Loucy (cell line): Measurements from ENCODE around the gene TEPSIN.

Experiments used
- H2AFZ ChIP-seq: fragments of 200-600 bp; sonication (generic); 2 replicates; pipeline ENCODE4 v1.6.0; 2016; ENCODE audit warnings: antibody characterized with exemption, mild to moderate bottlenecking, low read length, moderate library complexity
- H3F3A ChIP-seq: fragments of 200-600 bp; 2 replicates; pipeline ENCODE4 v1.6.0; 2016; ENCODE audit warnings: antibody characterized with exemption, low read depth, mild to moderate bottlenecking
- H3K27me3 ChIP-seq: fragments of 200-600 bp; sonication (generic); 2 replicates; pipeline ENCODE4 v1.6.1; 2014; ENCODE audit warnings: low read length, mild to moderate bottlenecking; ENCODE audit not compliant: insufficient read depth, poor library complexity, severe bottlenecking
- H3K36me3 ChIP-seq: fragments of 200-600 bp; sonication (generic); 2 replicates; pipeline ENCODE4 v1.6.1; 2016; ENCODE audit warnings: low read length; ENCODE audit not compliant: insufficient read depth
- H3K4me1 ChIP-seq: fragments of 200-600 bp; sonication (generic); 2 replicates; pipeline ENCODE4 v1.5.1; 2014; ENCODE audit warnings: low read length, mild to moderate bottlenecking; ENCODE audit not compliant: insufficient read depth, poor library complexity, severe bottlenecking
- H3K4me2 ChIP-seq: fragments of 200-600 bp; sonication (generic); 2 replicates; pipeline ENCODE4 v1.6.0; 2014; ENCODE audit warnings: antibody characterized with exemption, low read length, low read depth, mild to moderate bottlenecking; ENCODE audit not compliant: poor library complexity, severe bottlenecking
- H3K4me3 ChIP-seq: fragments of 200-600 bp; sonication (generic); 2 replicates; pipeline ENCODE4 v1.5.1; 2014; ENCODE audit warnings: low read length, mild to moderate bottlenecking, mixed read lengths; ENCODE audit not compliant: poor library complexity, severe bottlenecking
- H3K79me2 ChIP-seq: fragments of 200-600 bp; sonication (generic); 2 replicates; pipeline ENCODE4 v1.6.1; 2014; ENCODE audit warnings: low read length; ENCODE audit not compliant: insufficient read depth
- H3K9ac ChIP-seq: fragments of 200-600 bp; sonication (generic); 2 replicates; pipeline ENCODE4 v1.6.0; 2014; ENCODE audit warnings: mild to moderate bottlenecking, low read depth, low read length, moderate library complexity; ENCODE audit not compliant: poor library complexity, severe bottlenecking
- H3K9me2 ChIP-seq: fragments of 200-600 bp; sonication (generic); replicated peaks from 2 replicates; pipeline ENCODE4 v1.6.1; 2016; ENCODE audit warnings: low read depth, low read length, mixed read lengths
- H3K9me3 ChIP-seq: fragments of 200-600 bp; sonication (generic); 2 replicates; pipeline ENCODE4 v1.6.1; 2014; ENCODE audit warnings: mild to moderate bottlenecking, antibody characterized with exemption, low read length, low read depth; ENCODE audit not compliant: insufficient read depth
- H4K20me1 ChIP-seq: fragments of 200-600 bp; sonication (generic); 2 replicates; pipeline ENCODE4 v1.6.0; 2014; ENCODE audit warnings: antibody characterized with exemption, low read length, mild to moderate bottlenecking; ENCODE audit not compliant: insufficient read depth, poor library complexity, severe bottlenecking
- EZH2phosphoT487 ChIP-seq: fragments of 200-600 bp; IDR thresholded peaks from 2 replicates; pipeline ENCODE4 v1.6.1; 2018; ENCODE audit warnings: antibody characterized with exemption, mild to moderate bottlenecking, moderate library complexity, borderline replicate concordance
- TF ChIP-seq, protein P1 (sequence below): fragments of 200-600 bp; sonication (generic); conservative IDR thresholded peaks from 2 replicates; pipeline ENCODE4 v1.5.1; 2014; ENCODE audit warnings: mild to moderate bottlenecking, antibody characterized with exemption, low read length

Gene TEPSIN

GRCh38 chr17:81254955-81255717 is 16.3 kb upstream of the TEPSIN start:
- TF ChIP-seq, protein P1, sequence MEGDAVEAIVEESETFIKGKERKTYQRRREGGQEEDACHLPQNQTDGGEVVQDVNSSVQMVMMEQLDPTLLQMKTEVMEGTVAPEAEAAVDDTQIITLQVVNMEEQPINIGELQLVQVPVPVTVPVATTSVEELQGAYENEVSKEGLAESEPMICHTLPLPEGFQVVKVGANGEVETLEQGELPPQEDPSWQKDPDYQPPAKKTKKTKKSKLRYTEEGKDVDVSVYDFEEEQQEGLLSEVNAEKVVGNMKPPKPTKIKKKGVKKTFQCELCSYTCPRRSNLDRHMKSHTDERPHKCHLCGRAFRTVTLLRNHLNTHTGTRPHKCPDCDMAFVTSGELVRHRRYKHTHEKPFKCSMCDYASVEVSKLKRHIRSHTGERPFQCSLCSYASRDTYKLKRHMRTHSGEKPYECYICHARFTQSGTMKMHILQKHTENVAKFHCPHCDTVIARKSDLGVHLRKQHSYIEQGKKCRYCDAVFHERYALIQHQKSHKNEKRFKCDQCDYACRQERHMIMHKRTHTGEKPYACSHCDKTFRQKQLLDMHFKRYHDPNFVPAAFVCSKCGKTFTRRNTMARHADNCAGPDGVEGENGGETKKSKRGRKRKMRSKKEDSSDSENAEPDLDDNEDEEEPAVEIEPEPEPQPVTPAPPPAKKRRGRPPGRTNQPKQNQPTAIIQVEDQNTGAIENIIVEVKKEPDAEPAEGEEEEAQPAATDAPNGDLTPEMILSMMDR = peak; percentile 19; the same call in 1 of the 2 replicates
- no peak for TF ChIP-seq EZH2phosphoT487
- H3K4me3 ChIP-seq = no peak overlapping the region
- H4K20me1 ChIP-seq = no peaks in the 10 kb centered on the region
- no peak overlapping the region for H3K9ac ChIP-seq
- H3K9me2 ChIP-seq = no peaks in the 10 kb centered on the region
- no peaks in the 10 kb centered on the region for H3K27me3 ChIP-seq
- H3K79me2 ChIP-seq = peaks cover 9% of the 10 kb centered on the region; the same call in 1 of the 2 replicates
- H3F3A ChIP-seq = no peaks in the 10 kb centered on the region
- no peak overlapping the region for H2AFZ ChIP-seq
- peaks cover 4% of the 10 kb centered on the region for H3K4me1 ChIP-seq
- H3K36me3 ChIP-seq = peaks cover 18% of the 10 kb centered on the region; the same call in 1 of the 2 replicates
- no peak overlapping the region for H3K4me2 ChIP-seq
- H3K9me3 ChIP-seq = no peaks in the 10 kb centered on the region

- Histone ChIP-seq H3K9me2 (no peaks in the 10 kb centered on the region), H3F3A (no peaks in the 10 kb centered on the region), H4K20me1 (no peaks in the 10 kb centered on the region), H3K4me1 (peaks cover 4% of the 10 kb centered on the region), H2AFZ (no peak overlapping the region), H3K9ac (no peak overlapping the region), H3K4me2 (no peak overlapping the region), H3K9me3 (no peaks in the 10 kb centered on the region), H3K36me3 (peaks cover 17% of the 10 kb centered on the region; the same call in 1 of the 2 replicates), H3K79me2 (peaks cover 9% of the 10 kb centered on the region; the same call in 1 of the 2 replicates), H3K4me3 (no peak overlapping the region), H3K27me3 (no peaks in the 10 kb centered on the region)
- TF ChIP-seq, protein P1 = peak; percentile 81
- TF ChIP-seq EZH2phosphoT487 = no peak
These were observed 14.7 kb upstream of the TEPSIN start for GRCh38 chr17:81253358-81254131.

DNA sequence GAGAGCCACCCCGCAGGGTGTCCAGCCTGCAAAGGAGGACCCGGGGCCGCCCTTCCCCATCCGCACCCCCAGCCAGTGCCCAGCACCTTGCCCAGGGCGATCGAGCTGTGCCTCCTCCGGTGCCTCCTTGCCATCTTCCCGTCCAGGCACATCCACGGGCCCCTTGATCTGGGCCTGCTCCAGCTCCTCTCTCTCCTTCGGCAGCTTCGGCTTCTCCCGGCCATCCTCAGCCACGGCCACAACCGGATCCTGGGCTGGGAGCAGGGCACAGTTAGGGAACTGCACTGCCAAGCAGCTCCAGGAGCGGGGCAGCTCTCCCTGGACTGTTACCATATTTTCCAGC is 14.1 kb upstream of the TEPSIN start:
- no peaks in the 10 kb centered on the region for H3F3A ChIP-seq
- no peak overlapping the region for H3K4me3 ChIP-seq
- no peak overlapping the region for H2AFZ ChIP-seq
- H3K36me3 ChIP-seq = peaks cover 17% of the 10 kb centered on the region; the same call in 1 of the 2 replicates
- no peaks in the 10 kb centered on the region for H4K20me1 ChIP-seq
- TF ChIP-seq EZH2phosphoT487 = no peak
- TF ChIP-seq, protein P1 = no peak
- no peak overlapping the region for H3K4me2 ChIP-seq
- no peaks in the 10 kb centered on the region for H3K9me2 ChIP-seq
- peaks cover 9% of the 10 kb centered on the region; the same call in 1 of the 2 replicates for H3K79me2 ChIP-seq
- no peaks in the 10 kb centered on the region for H3K27me3 ChIP-seq
- no peak overlapping the region for H3K9ac ChIP-seq
- no peaks in the 10 kb centered on the region for H3K9me3 ChIP-seq
- peaks cover 4% of the 10 kb centered on the region for H3K4me1 ChIP-seq
